Nephron progenitor cell (in vitro differentiated cells): ENCODE data around the gene RASSF8.

Experiments used
- DNase-seq: peaks from one replicate; pipeline ENCODE4 v3.0.0; 2021
- H3K27ac Mint-ChIP-seq: 2 replicates; pipeline ENCODE4 v1.8.0; 2021; ENCODE audit warnings: mild to moderate bottlenecking, moderate library complexity, mixed read lengths
- H3K27me3 Mint-ChIP-seq: 2 replicates; pipeline ENCODE4 v1.8.0; 2021; ENCODE audit warnings: mild to moderate bottlenecking, low read depth, mixed read lengths; ENCODE audit not compliant: poor library complexity
- H3K36me3 Mint-ChIP-seq: 2 replicates; pipeline ENCODE4 v1.8.0; 2021; ENCODE audit warnings: low read depth, mixed read lengths
- H3K4me1 Mint-ChIP-seq: 2 replicates; pipeline ENCODE4 v1.8.0; 2021; ENCODE audit warnings: mixed read lengths
- H3K4me3 Mint-ChIP-seq: 2 replicates; pipeline ENCODE4 v1.8.0; 2021; ENCODE audit warnings: mild to moderate bottlenecking, moderate library complexity, mixed read lengths
- H3K9me3 Mint-ChIP-seq: 2 replicates; pipeline ENCODE4 v1.8.0; 2021; ENCODE audit warnings: mild to moderate bottlenecking, moderate library complexity, mixed read lengths
- TF ChIP-seq, protein P1 (sequence below): fragments of 200-600 bp; sonication (generic); IDR thresholded peaks from 2 replicates; pipeline ENCODE4 v1.5.0; 2021; ENCODE audit warnings: antibody characterized with exemption

RASSF8 gene

DNA sequence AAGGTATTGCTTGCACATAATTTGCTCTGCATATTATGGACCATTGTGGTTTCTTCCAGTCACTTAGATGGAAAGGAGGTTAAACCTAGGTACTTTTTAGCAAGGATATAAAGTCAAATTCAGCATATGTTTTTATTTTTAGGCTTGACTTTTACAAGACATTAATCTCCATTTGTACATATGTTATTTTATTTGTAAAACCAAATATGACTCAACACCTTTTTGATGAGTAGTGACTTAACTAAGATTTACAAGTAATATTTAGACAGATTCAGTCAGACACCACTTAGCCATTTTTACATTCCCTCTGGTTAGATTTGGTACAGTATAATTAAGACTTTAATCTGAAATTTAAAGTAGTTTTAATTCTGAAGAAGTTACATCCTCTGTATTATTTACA is 111.3 kb downstream of the RASSF8 start:
- Mint-ChIP-seq H3K27ac (no peak overlapping the region), H3K9me3 (no peaks in the 10 kb centered on the region), H3K4me1 (no peaks in the 10 kb centered on the region), H3K36me3 (peaks cover 26% of the 10 kb centered on the region), H3K27me3 (peaks cover 2% of the 10 kb centered on the region), H3K4me3 (no peak overlapping the region)
- TF ChIP-seq, protein P1, sequence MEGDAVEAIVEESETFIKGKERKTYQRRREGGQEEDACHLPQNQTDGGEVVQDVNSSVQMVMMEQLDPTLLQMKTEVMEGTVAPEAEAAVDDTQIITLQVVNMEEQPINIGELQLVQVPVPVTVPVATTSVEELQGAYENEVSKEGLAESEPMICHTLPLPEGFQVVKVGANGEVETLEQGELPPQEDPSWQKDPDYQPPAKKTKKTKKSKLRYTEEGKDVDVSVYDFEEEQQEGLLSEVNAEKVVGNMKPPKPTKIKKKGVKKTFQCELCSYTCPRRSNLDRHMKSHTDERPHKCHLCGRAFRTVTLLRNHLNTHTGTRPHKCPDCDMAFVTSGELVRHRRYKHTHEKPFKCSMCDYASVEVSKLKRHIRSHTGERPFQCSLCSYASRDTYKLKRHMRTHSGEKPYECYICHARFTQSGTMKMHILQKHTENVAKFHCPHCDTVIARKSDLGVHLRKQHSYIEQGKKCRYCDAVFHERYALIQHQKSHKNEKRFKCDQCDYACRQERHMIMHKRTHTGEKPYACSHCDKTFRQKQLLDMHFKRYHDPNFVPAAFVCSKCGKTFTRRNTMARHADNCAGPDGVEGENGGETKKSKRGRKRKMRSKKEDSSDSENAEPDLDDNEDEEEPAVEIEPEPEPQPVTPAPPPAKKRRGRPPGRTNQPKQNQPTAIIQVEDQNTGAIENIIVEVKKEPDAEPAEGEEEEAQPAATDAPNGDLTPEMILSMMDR: no peak
- no peak for DNase-seq

- no peak for DNase-seq
- Mint-ChIP-seq H3K4me3 (no peak overlapping the region), H3K4me1 (no peaks in the 10 kb centered on the region), H3K9me3 (peaks cover 32% of the 10 kb centered on the region), H3K27me3 (no peaks in the 10 kb centered on the region), H3K36me3 (peaks cover 42% of the 10 kb centered on the region), H3K27ac (no peak overlapping the region)
- TF ChIP-seq, protein P1: no peak
These were observed 119.6 kb downstream of the RASSF8 start for GRCh38 chr12:26077915-26078702.

DNA sequence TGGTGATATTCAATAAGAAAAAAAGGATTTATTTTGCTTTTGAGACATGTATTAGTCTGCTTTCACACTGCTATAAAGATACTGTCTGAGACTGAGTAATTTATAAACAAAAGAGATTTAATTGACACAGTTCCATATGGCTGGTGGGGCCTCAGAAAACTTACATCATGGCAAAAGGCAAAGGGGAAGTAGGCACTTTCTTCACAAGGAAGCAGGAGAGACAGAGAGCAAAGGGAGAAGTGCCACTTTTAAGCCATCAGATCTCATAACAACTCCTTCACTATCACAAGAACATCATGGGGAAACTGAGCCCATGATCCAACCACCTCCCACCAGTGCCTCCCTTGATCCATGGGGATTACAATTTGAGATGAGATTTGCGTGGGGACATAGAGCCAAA is 122.4 kb downstream of the RASSF8 start:
- TF ChIP-seq, protein P1: no peak
- Mint-ChIP-seq H3K27ac (no peak overlapping the region), H3K27me3 (peaks cover 2% of the 10 kb centered on the region), H3K4me1 (no peaks in the 10 kb centered on the region), H3K4me3 (no peak overlapping the region), H3K9me3 (peaks cover 35% of the 10 kb centered on the region), H3K36me3 (peaks cover 32% of the 10 kb centered on the region)
- no peak for DNase-seq

GRCh38 chr12:26086936-26087335 is 128.5 kb downstream of the RASSF8 start:
- H3K36me3 Mint-ChIP-seq: peaks cover 16% of the 10 kb centered on the region
- H3K27me3 Mint-ChIP-seq: peaks cover 9% of the 10 kb centered on the region
- H3K4me3 Mint-ChIP-seq: no peak overlapping the region
- TF ChIP-seq, protein P1: no peak
- no peak for DNase-seq
- H3K4me1 Mint-ChIP-seq: peaks cover 12% of the 10 kb centered on the region
- H3K27ac Mint-ChIP-seq: no peak overlapping the region
- peaks cover 20% of the 10 kb centered on the region for H3K9me3 Mint-ChIP-seq

GRCh38 chr12:26088998-26089397 is 130.5 kb downstream of the RASSF8 start:
- TF ChIP-seq, protein P1: no peak
- H3K4me3 Mint-ChIP-seq: no peak overlapping the region
- peaks cover 5% of the 10 kb centered on the region for H3K36me3 Mint-ChIP-seq
- H3K27me3 Mint-ChIP-seq: peaks cover 10% of the 10 kb centered on the region
- no peak overlapping the region for H3K27ac Mint-ChIP-seq
- peaks cover 7% of the 10 kb centered on the region for H3K9me3 Mint-ChIP-seq
- no peak for DNase-seq
- H3K4me1 Mint-ChIP-seq: peaks cover 12% of the 10 kb centered on the region
